DMS114 treated with DMSO at 0.1 percent for 48 hours (cell line): ENCODE measurements around the gene FGGY.

Source experiments
- DNase-seq: peaks from one replicate; lab custom pipeline; 2025; ENCODE audit not compliant: unreplicated experiment; lab: John Stamatoyannopoulos, UW

The FGGY gene

DNA sequence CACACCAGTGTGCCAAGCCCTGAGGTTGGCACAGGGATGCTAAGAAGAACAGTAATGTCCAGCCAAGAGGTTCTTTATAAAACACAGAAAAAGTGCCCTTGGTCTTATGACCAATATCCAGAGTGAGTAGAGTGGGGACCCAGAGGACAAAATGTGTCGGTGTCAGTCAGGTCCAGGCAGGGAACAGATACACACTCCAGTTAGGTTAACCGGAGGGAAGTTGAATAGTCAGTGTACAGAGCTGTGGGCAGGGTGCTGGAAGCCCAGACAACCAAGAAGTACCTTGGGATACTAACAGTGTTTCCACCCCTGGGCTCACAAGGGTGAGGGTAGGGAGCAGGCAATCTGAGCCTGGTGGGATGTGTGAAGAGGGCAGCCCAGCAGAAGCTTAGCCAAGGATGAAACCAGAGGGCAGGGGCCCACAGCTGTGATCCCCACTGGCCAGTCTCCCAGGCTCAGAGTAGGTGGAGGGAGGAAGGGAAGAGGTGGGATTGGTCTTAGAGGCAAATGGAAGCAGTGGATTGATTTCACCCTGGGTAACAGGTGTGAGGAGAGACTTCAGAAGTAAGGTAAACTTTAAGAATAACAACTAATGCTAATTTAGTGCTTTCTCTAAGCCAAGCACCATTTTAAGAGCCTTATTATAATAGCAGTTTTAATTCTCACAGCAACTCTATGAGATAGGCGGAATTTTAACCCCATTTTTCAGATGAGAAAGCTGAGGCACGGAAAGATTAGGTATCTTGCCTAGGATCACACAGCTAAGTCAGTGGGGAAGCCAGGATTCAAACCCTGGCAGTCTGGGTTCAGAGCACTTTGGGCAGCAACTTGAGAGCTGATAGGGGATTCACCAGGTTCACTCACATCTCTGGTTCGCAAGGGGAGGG is 374.4 kb downstream of the FGGY start:
- DNase-seq, result no peak

- DNase-seq, result no peak
Observed at GRCh38 chr1:59671953-59672305, 375.0 kb downstream of the FGGY start.

DNA sequence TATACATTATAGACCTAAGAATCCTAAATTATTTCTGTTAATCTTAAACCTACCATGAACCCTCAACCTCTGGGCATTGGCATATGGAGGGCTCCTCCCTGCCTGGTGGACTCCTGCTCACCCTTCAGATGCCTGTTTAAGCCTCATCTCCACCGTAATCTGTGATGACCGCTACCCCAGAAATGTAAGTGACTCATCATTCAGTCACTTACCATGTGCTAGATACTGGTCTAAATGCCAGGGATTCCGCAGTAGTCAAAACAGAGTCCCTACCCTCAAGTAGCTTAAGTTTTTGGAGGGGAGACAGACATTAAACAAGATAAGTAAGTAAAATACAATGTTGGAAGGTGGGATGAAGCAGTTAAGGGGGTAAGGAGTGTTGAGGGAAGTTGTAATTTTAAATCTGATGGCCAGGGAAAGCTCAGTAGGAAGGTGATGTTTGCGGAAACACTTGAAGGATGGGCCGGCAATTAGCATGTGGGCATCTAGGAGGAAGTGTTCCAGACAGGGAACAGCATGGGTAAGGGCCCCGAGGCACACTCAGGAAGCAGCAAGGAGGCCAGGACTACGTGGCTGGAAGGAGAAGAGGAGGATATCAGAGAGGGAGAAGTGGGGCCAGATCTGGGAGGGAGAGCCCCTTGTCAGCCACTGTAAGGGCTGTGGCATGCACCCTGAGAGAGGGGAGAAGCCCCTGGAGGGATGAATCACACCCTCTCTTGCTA is 376.1 kb downstream of the FGGY start:
- no peak for DNase-seq

- no peak for DNase-seq
Observed at GRCh38 chr1:59673573-59674450, 376.9 kb downstream of the FGGY start.

GRCh38 chr1:59674595-59674994 is 377.7 kb downstream of the FGGY start:
- DNase-seq, result no peak

GRCh38 chr1:59675936-59676335 is 379.0 kb downstream of the FGGY start:
- no peak for DNase-seq

GRCh38 chr1:59678040-59678439 is 381.1 kb downstream of the FGGY start:
- no peak for DNase-seq

GRCh38 chr1:59678493-59679228 is 381.8 kb downstream of the FGGY start:
- no peak for DNase-seq

DNA sequence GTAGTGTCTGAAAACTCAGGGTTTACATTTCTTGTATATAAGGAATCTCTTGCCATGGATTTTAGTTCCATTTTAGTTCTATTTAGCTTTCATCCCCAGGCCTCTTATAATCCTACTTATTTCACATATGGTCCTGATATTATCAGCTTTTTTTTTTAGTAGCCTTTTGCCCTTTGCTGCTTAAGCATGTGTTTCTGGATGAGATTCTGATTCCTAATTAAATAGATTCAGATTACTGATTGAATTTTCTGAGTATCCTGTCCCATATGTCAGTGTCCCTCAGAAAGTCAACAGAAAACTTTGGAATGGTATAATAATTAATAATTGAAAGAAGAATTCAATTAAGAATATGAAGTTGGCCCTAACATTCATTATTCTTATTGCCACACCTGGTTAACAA is 383.1 kb downstream of the FGGY start:
- DNase-seq, result no peak

- no peak for DNase-seq
Observed at GRCh38 chr1:59682396-59683080, 385.6 kb downstream of the FGGY start.

DNA sequence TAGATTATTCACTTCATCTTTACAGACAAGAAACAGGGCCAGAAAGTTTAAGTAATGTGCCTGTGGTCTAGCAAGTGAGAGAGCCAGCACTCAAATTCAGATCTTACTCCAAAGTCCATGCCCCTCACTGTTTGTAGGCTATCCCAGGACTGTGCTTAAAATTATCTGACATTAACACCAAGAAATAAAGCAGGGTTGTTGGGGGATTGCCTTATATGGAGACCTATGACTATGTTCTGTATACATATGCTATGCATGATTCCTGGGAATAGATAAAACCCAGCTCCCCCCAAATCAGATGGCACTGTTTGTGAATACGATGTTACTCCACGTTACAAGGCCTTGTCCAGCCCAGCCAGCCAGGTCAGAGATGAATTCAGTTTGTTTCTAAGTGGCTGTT is 386.3 kb downstream of the FGGY start:
- no peak for DNase-seq

DNA sequence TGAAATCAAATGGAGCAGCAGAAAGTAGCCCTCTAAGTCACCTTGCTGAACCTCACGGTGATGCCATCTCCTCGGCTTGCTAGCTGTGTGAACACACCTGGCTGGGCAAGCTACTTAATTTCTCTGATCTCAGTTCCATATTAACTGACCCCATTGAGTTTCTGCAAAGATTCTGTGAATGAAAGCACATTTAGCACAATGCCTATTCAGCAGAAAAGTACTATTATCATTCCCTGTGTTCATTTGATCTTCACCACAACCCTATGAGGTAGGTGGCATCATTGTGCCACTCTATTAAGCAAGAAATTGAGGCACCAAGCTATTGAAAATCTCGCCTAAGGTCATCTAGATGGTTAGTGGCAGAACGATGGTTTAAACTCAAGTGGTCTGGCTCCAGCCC is 387.8 kb downstream of the FGGY start:
- no peak for DNase-seq

DNA sequence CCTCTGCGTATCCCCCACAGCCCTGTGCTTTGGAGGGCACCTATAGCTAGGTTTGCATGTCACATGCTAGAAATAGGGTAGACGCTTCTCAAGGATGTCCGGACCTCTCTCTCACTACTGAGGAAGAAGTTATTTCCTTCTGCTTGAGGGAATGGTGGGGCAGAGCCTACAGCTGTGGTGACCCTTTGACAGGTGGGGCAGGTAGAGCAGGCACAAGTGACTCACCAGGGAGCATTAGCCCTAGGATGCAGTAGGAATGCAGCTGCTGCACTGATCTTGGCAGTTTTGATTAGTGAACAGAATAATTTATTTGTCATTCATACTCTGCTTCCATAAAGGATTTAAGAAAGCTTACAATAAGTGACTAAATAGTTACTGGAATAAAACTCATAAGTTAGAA is 388.2 kb downstream of the FGGY start:
- DNase-seq, result no peak

GRCh38 chr1:59685666-59686065 is 388.8 kb downstream of the FGGY start:
- no peak for DNase-seq

DNA sequence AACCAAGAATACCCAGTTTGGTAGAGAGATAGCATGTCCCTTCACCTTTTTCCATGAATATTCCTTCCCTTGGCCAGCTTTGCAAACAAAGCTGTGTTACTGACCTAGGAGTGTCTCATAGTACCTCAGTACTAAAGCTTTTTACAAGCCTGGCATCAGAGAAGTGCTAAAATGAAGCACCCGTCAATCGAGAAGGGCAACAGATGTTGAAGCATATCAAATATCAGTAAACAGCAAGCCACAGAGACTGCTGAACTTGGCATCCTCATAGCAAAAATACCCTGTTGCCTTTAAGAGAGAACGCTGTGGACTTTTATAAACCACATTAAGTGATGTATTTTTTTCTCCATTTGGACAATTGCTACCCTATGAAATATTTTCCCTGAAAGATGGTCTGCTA is 389.3 kb downstream of the FGGY start:
- DNase-seq, result no peak

DNA sequence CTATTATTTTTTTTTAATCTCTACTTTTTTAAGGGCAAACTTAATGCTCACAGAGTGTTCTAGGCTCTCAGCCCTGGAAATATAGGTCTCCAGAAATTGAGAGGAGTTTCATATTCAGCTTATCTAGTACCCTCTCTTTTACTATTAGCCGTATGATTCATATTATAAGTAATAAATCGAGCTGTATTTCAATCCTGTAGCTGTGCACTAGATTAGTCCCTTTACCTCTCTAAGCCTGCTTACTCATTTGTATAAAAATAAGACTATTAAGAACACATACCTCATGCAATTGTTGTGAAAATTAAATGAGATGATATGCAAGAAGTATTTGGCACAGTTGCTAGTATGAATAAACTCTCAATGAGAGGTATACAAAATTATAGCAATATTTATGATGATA is 389.7 kb downstream of the FGGY start:
- no peak for DNase-seq

DNA sequence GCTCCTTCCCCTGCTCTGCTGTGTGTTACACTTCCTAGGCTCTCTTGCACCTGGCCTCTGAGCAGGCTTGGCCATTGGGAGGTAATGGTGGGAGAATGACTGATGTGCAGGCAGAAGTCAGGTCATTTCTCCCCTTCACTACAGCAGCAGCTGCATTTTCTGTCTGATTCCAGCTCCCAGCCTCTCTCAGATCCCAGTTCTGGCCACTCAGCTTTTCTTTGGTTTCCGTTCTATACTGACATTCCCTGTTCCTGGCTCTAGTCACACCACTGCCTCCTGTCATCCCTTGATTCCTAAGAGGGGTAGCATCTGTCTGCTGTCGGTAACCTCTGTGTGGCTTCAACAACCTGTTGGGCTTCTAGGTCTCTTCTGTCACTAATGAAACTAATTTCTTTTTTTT is 390.2 kb downstream of the FGGY start:
- no peak for DNase-seq

DNA sequence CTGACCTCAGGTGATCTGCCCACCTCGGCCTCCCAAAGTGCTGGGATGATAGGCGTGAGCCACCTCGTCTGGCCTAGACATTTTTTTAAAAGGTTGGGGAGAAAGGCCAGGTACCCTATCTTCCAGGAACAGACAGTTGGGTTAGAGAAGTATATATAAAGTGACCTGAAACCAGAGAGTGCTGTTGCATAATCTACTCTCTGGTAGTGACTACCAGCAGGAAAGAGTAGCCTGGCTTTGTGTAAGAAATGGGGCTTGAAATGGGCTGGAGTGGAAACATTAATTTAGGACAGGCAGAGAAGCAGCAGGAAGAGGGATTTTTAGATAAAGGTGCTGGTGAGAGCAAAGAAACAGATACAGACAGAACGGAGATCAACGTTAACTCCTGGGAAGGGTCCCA is 392.1 kb downstream of the FGGY start:
- no peak for DNase-seq

GRCh38 chr1:59689730-59690129 is 392.8 kb downstream of the FGGY start:
- DNase-seq, result no peak

GRCh38 chr1:59690171-59690930 is 393.5 kb downstream of the FGGY start:
- no peak for DNase-seq
